HEK293 (cell line): Measurements from ENCODE around the gene ABCB9.

Experiments used
- CTCF ChIA-PET: fragments of 350-600 bp; formaldehyde crosslinking; extraction: SDS; loops from one replicate; lab custom pipeline; 2021; ENCODE audit warnings: antibody characterized with exemption; lab: Yijun Ruan, JAX
- POLR2A ChIA-PET: fragments of 300-600 bp; formaldehyde crosslinking; extraction: SDS; loops from one replicate; lab custom pipeline; 2020; ENCODE audit warnings: antibody characterized with exemption, inconsistent platforms; lab: Yijun Ruan, JAX
- H3K27ac ChIP-seq: fragments of 200-500 bp; sonication (Bioruptor generic); 2 replicates; pipeline ENCODE4 v1.5.1; 2014; ENCODE audit warnings: low read depth, low read length, control low read depth, inconsistent platforms; ENCODE audit errors: extremely low read depth
- H3K36me3 ChIP-seq, 2 experiments: fragments of 200-500 bp in 1 of 2; sonication (Bioruptor generic) in 1 of 2; 1 replicate in 1 of 2; 2 replicates in 1 of 2; pipeline ENCODE4 v1.5.1; 2014 to 2017; ENCODE audit warnings: inconsistent platforms in 2 of 2, low read length in 2 of 2; ENCODE audit not compliant: control insufficient read depth in 2 of 2, insufficient read depth in 1 of 2
- H3K4me1 ChIP-seq: fragments of 200-500 bp; sonication (Bioruptor generic); 2 replicates; pipeline ENCODE4 v1.5.1; 2014; ENCODE audit warnings: mild to moderate bottlenecking, low read length, inconsistent platforms; ENCODE audit not compliant: control insufficient read depth, insufficient read depth
- H3K4me3 ChIP-seq: 2 replicates; pipeline ENCODE4 v1.5.1; 2011; ENCODE audit warnings: low read depth, mild to moderate bottlenecking, control low read depth, low read length, moderate library complexity
- H3K9me3 ChIP-seq: fragments of 200-500 bp; sonication (Bioruptor generic); 2 replicates; pipeline ENCODE4 v1.5.1; 2014; ENCODE audit warnings: low read depth, low read length, inconsistent platforms; ENCODE audit not compliant: control insufficient read depth, insufficient read depth
- GFI1B ChIP-seq: fragments of 450-650 bp; formaldehyde crosslinking; IDR thresholded peaks from 2 replicates; pipeline ENCODE4 v1.5.1; 2016; ENCODE audit warnings: missing biosample characterization, missing genetic modification characterization
- GLI4 ChIP-seq: fragments of 450-650 bp; formaldehyde crosslinking; IDR thresholded peaks from 2 replicates; pipeline ENCODE4 v1.5.1; 2016; ENCODE audit warnings: missing biosample characterization, missing genetic modification characterization
- KLF8 ChIP-seq: fragments of 450-650 bp; formaldehyde crosslinking; IDR thresholded peaks from 2 replicates; pipeline ENCODE4 v1.5.1; 2016; ENCODE audit warnings: missing biosample characterization, missing genetic modification characterization
- SCRT1 ChIP-seq: fragments of 450-650 bp; formaldehyde crosslinking; IDR thresholded peaks from 2 replicates; pipeline ENCODE4 v1.5.1; 2016; ENCODE audit warnings: missing biosample characterization, missing genetic modification characterization, borderline replicate concordance
- YY1 ChIP-seq: fragments of 450-650 bp; formaldehyde crosslinking; IDR thresholded peaks from 2 replicates; pipeline ENCODE4 v1.5.1; 2018; ENCODE audit warnings: missing biosample characterization, missing genetic modification characterization
- ZBTB20 ChIP-seq: fragments of 450-650 bp; formaldehyde crosslinking; IDR thresholded peaks from 2 replicates; pipeline ENCODE4 v1.5.1; 2016; ENCODE audit warnings: missing biosample characterization, missing genetic modification characterization
- ZBTB8A ChIP-seq: fragments of 450-650 bp; formaldehyde crosslinking; IDR thresholded peaks from 2 replicates; pipeline ENCODE4 v1.5.1; 2016; ENCODE audit warnings: missing biosample characterization, missing genetic modification characterization
- ZFHX2 ChIP-seq: fragments of 450-650 bp; formaldehyde crosslinking; conservative IDR thresholded peaks from 2 replicates; pipeline ENCODE4 v1.5.1; 2016; ENCODE audit warnings: missing biosample characterization, missing genetic modification characterization
- ZIC2 ChIP-seq: fragments of 450-650 bp; formaldehyde crosslinking; IDR thresholded peaks from 2 replicates; pipeline ENCODE4 v1.5.1; 2016; ENCODE audit warnings: missing biosample characterization, missing genetic modification characterization
- ZNF112 ChIP-seq: fragments of 450-650 bp; formaldehyde crosslinking; IDR thresholded peaks from 2 replicates; pipeline ENCODE4 v1.5.0; 2017; ENCODE audit warnings: missing biosample characterization, missing genetic modification characterization
- ZNF114 ChIP-seq: fragments of 450-650 bp; formaldehyde crosslinking; IDR thresholded peaks from 2 replicates; pipeline ENCODE4 v1.5.0; 2017; ENCODE audit warnings: missing biosample characterization, missing genetic modification characterization
- ZNF175 ChIP-seq: fragments of 450-650 bp; formaldehyde crosslinking; IDR thresholded peaks from 2 replicates; pipeline ENCODE4 v1.5.1; 2016; ENCODE audit warnings: missing biosample characterization, missing genetic modification characterization
- ZNF221 ChIP-seq: fragments of 450-650 bp; formaldehyde crosslinking; IDR thresholded peaks from 2 replicates; pipeline ENCODE4 v1.5.1; 2017; ENCODE audit warnings: missing biosample characterization, missing genetic modification characterization, borderline replicate concordance
- ZNF248 ChIP-seq: fragments of 450-650 bp; formaldehyde crosslinking; IDR thresholded peaks from 2 replicates; pipeline ENCODE4 v1.5.1; 2017; ENCODE audit warnings: missing biosample characterization, missing genetic modification characterization
- ZNF311 ChIP-seq: fragments of 450-650 bp; formaldehyde crosslinking; IDR thresholded peaks from 2 replicates; pipeline ENCODE4 v1.5.1; 2017; ENCODE audit warnings: missing biosample characterization, missing genetic modification characterization, borderline replicate concordance
- ZNF514 ChIP-seq: fragments of 450-650 bp; formaldehyde crosslinking; IDR thresholded peaks from 2 replicates; pipeline ENCODE4 v1.5.1; 2016; ENCODE audit warnings: missing biosample characterization, missing genetic modification characterization
- ZNF521 ChIP-seq: fragments of 450-650 bp; formaldehyde crosslinking; IDR thresholded peaks from 2 replicates; pipeline ENCODE4 v1.5.1; 2017; ENCODE audit warnings: missing biosample characterization, mild to moderate bottlenecking, missing genetic modification characterization
- ZNF529 ChIP-seq: fragments of 450-650 bp; formaldehyde crosslinking; IDR thresholded peaks from 2 replicates; pipeline ENCODE4 v1.5.1; 2017; ENCODE audit warnings: missing genetic modification characterization, missing biosample characterization; ENCODE audit not compliant: insufficient replicate concordance
- ZNF555 ChIP-seq: fragments of 450-650 bp; formaldehyde crosslinking; conservative IDR thresholded peaks from 2 replicates; pipeline ENCODE4 v1.5.1; 2017; ENCODE audit warnings: missing biosample characterization, mild to moderate bottlenecking, missing genetic modification characterization, inconsistent platforms
- ZNF585B ChIP-seq: fragments of 450-650 bp; formaldehyde crosslinking; IDR thresholded peaks from 2 replicates; pipeline ENCODE4 v1.5.1; 2016; ENCODE audit warnings: missing biosample characterization, missing genetic modification characterization
- ZNF692 ChIP-seq: fragments of 450-650 bp; formaldehyde crosslinking; IDR thresholded peaks from 2 replicates; pipeline ENCODE4 v1.5.1; 2016; ENCODE audit warnings: missing biosample characterization, missing genetic modification characterization
- ZNF843 ChIP-seq: fragments of 450-650 bp; formaldehyde crosslinking; IDR thresholded peaks from 2 replicates; pipeline ENCODE4 v1.5.1; 2016; ENCODE audit warnings: missing biosample characterization, missing genetic modification characterization
- ZXDB ChIP-seq: fragments of 450-650 bp; formaldehyde crosslinking; IDR thresholded peaks from 2 replicates; pipeline ENCODE4 v1.5.1; 2016; ENCODE audit warnings: missing biosample characterization, missing genetic modification characterization
- TF ChIP-seq, protein P1 (sequence below): fragments of 450-650 bp; formaldehyde crosslinking; IDR thresholded peaks from 2 replicates; pipeline ENCODE4 v1.5.1; 2016; ENCODE audit warnings: missing biosample characterization, missing genetic modification characterization
- TF ChIP-seq, protein P2 (sequence below): fragments of 450-650 bp; formaldehyde crosslinking; IDR thresholded peaks from 2 replicates; pipeline ENCODE4 v1.5.1; 2016; ENCODE audit warnings: missing biosample characterization, missing genetic modification characterization

Gene ABCB9

GRCh38 chr12:122996621-122997342 is 30.5 kb upstream of the ABCB9 start (continued):
- TF ChIP-seq, protein P1, sequence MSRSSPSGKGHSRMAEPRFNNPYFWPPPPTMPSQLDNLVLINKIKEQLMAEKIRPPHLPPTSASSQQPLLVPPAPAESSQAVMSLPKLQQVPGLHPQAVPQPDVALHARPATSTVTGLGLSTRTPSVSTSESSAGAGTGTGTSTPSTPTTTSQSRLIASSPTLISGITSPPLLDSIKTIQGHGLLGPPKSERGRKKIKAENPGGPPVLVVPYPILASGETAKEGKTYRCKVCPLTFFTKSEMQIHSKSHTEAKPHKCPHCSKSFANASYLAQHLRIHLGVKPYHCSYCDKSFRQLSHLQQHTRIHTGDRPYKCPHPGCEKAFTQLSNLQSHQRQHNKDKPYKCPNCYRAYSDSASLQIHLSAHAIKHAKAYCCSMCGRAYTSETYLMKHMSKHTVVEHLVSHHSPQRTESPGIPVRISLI, result no peak
- TF ChIP-seq ZNF221 (tag by site-specific recombination), result no peak
- no peak for TF ChIP-seq ZNF692 (tag by site-specific recombination)
- TF ChIP-seq ZNF521 (tag by site-specific recombination), result no peak
- TF ChIP-seq GLI4 (tag by site-specific recombination), result no peak
- TF ChIP-seq ZNF529, result no peak
- no peak for TF ChIP-seq ZIC2 (tag by site-specific recombination)
- TF ChIP-seq KLF8 (tag by site-specific recombination), result no peak
- TF ChIP-seq ZBTB20 (tag by site-specific recombination), result no peak
- TF ChIP-seq ZXDB (tag by site-specific recombination), result no peak
- no peak for TF ChIP-seq YY1 (tag by site-specific recombination)

DNA sequence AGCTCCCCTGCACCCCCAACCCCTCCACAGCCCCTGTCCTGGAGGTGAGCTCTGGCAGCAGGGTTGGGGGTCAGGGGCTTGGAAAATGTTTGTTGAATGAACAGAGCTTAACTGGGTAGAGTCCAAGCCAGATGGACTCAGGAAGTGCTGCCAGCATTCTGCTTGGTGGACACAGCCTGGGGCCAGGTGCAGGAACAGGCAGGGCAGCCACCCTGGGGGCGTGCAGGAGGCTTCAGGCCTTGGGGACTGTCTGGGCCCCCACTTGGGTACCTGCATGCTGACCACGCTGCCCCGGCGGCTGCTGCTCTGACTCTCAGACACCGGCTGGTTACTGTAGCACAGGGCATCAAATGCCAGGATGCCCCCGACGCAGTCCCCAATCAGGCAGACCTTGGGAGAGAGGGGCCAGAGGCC is 29.9 kb upstream of the ABCB9 start:
- Histone ChIP-seq H3K36me3 (no peaks in the 10 kb centered on the region), H3K4me3 (no peak overlapping the region), H3K4me1 (no peaks in the 10 kb centered on the region), H3K9me3 (no peaks in the 10 kb centered on the region), H3K27ac (no peak overlapping the region)
- ChIA-PET POLR2A (no interaction called here), CTCF (interaction anchor here (0.6 kb wide), 1 partner anchor 102 kb away, joined by 3 read pairs; no protein-coding TSS in a partner anchor)
- no peak for TF ChIP-seq ZNF843 (tag by site-specific recombination)
- TF ChIP-seq ZNF555 (tag by site-specific recombination), result no peak
- no peak for TF ChIP-seq ZNF311
- TF ChIP-seq ZFHX2, result no peak
- TF ChIP-seq, protein P2, sequence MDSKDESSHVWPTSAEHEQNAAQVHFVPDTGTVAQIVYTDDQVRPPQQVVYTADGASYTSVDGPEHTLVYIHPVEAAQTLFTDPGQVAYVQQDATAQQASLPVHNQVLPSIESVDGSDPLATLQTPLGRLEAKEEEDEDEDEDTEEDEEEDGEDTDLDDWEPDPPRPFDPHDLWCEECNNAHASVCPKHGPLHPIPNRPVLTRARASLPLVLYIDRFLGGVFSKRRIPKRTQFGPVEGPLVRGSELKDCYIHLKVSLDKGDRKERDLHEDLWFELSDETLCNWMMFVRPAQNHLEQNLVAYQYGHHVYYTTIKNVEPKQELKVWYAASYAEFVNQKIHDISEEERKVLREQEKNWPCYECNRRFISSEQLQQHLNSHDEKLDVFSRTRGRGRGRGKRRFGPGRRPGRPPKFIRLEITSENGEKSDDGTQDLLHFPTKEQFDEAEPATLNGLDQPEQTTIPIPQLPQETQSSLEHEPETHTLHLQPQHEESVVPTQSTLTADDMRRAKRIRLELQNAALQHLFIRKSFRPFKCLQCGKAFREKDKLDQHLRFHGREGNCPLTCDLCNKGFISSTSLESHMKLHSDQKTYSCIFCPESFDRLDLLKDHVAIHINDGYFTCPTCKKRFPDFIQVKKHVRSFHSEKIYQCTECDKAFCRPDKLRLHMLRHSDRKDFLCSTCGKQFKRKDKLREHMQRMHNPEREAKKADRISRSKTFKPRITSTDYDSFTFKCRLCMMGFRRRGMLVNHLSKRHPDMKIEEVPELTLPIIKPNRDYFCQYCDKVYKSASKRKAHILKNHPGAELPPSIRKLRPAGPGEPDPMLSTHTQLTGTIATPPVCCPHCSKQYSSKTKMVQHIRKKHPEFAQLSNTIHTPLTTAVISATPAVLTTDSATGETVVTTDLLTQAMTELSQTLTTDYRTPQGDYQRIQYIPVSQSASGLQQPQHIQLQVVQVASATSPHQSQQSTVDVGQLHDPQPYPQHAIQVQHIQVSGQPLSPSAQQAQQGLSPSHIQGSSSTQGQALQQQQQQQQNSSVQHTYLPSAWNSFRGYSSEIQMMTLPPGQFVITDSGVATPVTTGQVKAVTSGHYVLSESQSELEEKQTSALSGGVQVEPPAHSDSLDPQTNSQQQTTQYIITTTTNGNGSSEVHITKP (tag by site-specific recombination), result no peak
- no peak for TF ChIP-seq ZNF175 (tag by site-specific recombination)
- no peak for TF ChIP-seq ZNF248 (tag by site-specific recombination)
- TF ChIP-seq SCRT1 (tag by site-specific recombination), result no peak
- TF ChIP-seq ZXDB (tag by site-specific recombination), result no peak
- TF ChIP-seq ZNF514, result no peak
- no peak for TF ChIP-seq GFI1B (tag by site-specific recombination)
- no peak for TF ChIP-seq ZNF114 (tag by site-specific recombination)
- TF ChIP-seq ZBTB8A, result no peak
- no peak for TF ChIP-seq ZNF585B
- no peak for TF ChIP-seq ZNF112 (tag by site-specific recombination)
